A673 (cell line): ENCODE measurements around the gene BMP2K. TPM values are rescaled to one million over a fixed set of nuclear protein-coding genes. Genes with fewer than 3 reads are reported as not detected.

Experiments
- BruUV-seq: library from RNA; stranded (reverse); fragments of 400-500 nt; replicated peaks from 2 replicates; lab custom pipeline; 2021; lab: Mats Ljungman, UMichigan
- CTCF ChIA-PET: fragments of 300-600 bp; sonication (Branson Sonifier 250); formaldehyde crosslinking; loops from one replicate; lab custom pipeline; 2022; ENCODE audit warnings: antibody characterized with exemption; lab: Charles Lee
- POLR2A ChIA-PET: fragments of 300-600 bp; sonication (Branson Sonifier 250); formaldehyde crosslinking; loops from one replicate; lab custom pipeline; 2022; ENCODE audit warnings: antibody characterized with exemption; ENCODE audit not compliant: low non-redundant PET; lab: Charles Lee
- DNase-seq: peaks from one replicate; pipeline ENCODE4 v3.0.0-alpha.2; 2015; ENCODE audit warnings: low spot score
- H3K27ac ChIP-seq: fragments of 200-600 bp; sonication (generic); 2 replicates; pipeline ENCODE4 v1.5.1; 2016; ENCODE audit warnings: mixed run types, low read depth, mild to moderate bottlenecking, mixed read lengths, antibody characterized with exemption, low read length; ENCODE audit not compliant: poor library complexity, severe bottlenecking
- H3K27me3 ChIP-seq: fragments of 200-600 bp; sonication (generic); replicated peaks from 2 replicates; pipeline ENCODE4 v1.6.1; 2017; ENCODE audit warnings: mixed run types, low read depth, mild to moderate bottlenecking, mixed read lengths, antibody characterized with exemption, low read length; ENCODE audit not compliant: insufficient read depth, poor library complexity
- H3K36me3 ChIP-seq: fragments of 200-600 bp; sonication (generic); 2 replicates; pipeline ENCODE4 v1.6.1; 2016; ENCODE audit warnings: mixed run types, mild to moderate bottlenecking, mixed read lengths, antibody characterized with exemption, low read length; ENCODE audit not compliant: insufficient read depth, poor library complexity, severe bottlenecking
- H3K4me1 ChIP-seq: fragments of 200-600 bp; sonication (generic); 2 replicates; pipeline ENCODE4 v1.6.1; 2017; ENCODE audit warnings: mixed run types, mild to moderate bottlenecking, mixed read lengths, antibody characterized with exemption, low read length; ENCODE audit not compliant: insufficient read depth, poor library complexity, severe bottlenecking
- H3K4me3 ChIP-seq: fragments of 200-600 bp; sonication (generic); 2 replicates; pipeline ENCODE4 v1.5.1; 2016; ENCODE audit warnings: low read depth, mixed run types, mild to moderate bottlenecking, mixed read lengths, low read length; ENCODE audit not compliant: poor library complexity, severe bottlenecking
- H3K9me3 ChIP-seq: fragments of 200-600 bp; sonication (generic); 2 replicates; pipeline ENCODE4 v1.6.1; 2016; ENCODE audit warnings: mixed run types, low read depth, mild to moderate bottlenecking, mixed read lengths, antibody characterized with exemption, low read length; ENCODE audit not compliant: poor library complexity, severe bottlenecking
- CTCF ChIP-seq: fragments of 300-800, 200-600 bp; sonication (generic); conservative IDR thresholded peaks from 2 replicates; pipeline ENCODE4 v1.5.1; 2017; ENCODE audit warnings: low read depth, mild to moderate bottlenecking, antibody characterized with exemption, low read length, moderate library complexity, mixed read lengths
- EZH2 ChIP-seq: fragments of 200-600 bp; sonication (generic); IDR thresholded peaks from 2 replicates; pipeline ENCODE4 v1.6.1; 2017; ENCODE audit warnings: borderline replicate concordance, low read depth, mild to moderate bottlenecking, mixed read lengths, antibody characterized with exemption, low read length; ENCODE audit not compliant: poor library complexity, severe bottlenecking
- intact Hi-C: fragments of 100-400 bp; cut with micrococcal nuclease; formaldehyde crosslinking; loops from one replicate; pipeline ENCODE4 v1.10.0; 2022; ENCODE audit not compliant: unreplicated experiment
- total RNA-seq: library from RNA; stranded (reverse); gene quantifications from 2 replicates; pipeline ENCODE4 v1.2.3, GENCODE V29; 2021

Gene BMP2K
- total RNA-seq, 1 experiment from 2014 or later: 14.3 TPM

- intact Hi-C loops: no loop called here
- no TSS peak for BruUV-seq
- H3K4me1 ChIP-seq: no peaks in the 10 kb centered on the region
- TF ChIP-seq EZH2 (no peak), CTCF (no peak)
- H3K27ac ChIP-seq: no peak overlapping the region
- DNase-seq: no peak
- ChIA-PET CTCF (no interaction called here), POLR2A (no interaction called here)
- no peaks in the 10 kb centered on the region for H3K27me3 ChIP-seq
- H3K9me3 ChIP-seq: no peaks in the 10 kb centered on the region
- no peaks in the 10 kb centered on the region for H3K36me3 ChIP-seq
- H3K4me3 ChIP-seq: no peak overlapping the region
Measured at GRCh38 chr4:78796526-78796925, 20.4 kb downstream of the BMP2K start.

- Histone ChIP-seq H3K27ac (no peak overlapping the region), H3K36me3 (no peaks in the 10 kb centered on the region), H3K9me3 (no peaks in the 10 kb centered on the region), H3K4me3 (no peak overlapping the region), H3K27me3 (no peaks in the 10 kb centered on the region), H3K4me1 (no peaks in the 10 kb centered on the region)
- intact Hi-C loops: no loop called here
- no TSS peak for BruUV-seq
- ChIA-PET POLR2A (no interaction called here), CTCF (no interaction called here)
- DNase-seq: no peak
- no peak for TF ChIP-seq CTCF
- TF ChIP-seq EZH2: no peak
Measured at GRCh38 chr4:78797777-78798284, 21.7 kb downstream of the BMP2K start.

- Histone ChIP-seq H3K36me3 (no peaks in the 10 kb centered on the region), H3K4me1 (no peaks in the 10 kb centered on the region), H3K27ac (no peak overlapping the region), H3K9me3 (no peaks in the 10 kb centered on the region), H3K4me3 (no peak overlapping the region), H3K27me3 (no peaks in the 10 kb centered on the region)
- BruUV-seq: no TSS peak
- intact Hi-C loops: no loop called here
- POLR2A ChIA-PET: no interaction called here
- CTCF ChIA-PET: no interaction called here
- TF ChIP-seq CTCF (no peak), EZH2 (no peak)
- no peak for DNase-seq
Measured at GRCh38 chr4:78799551-78800495, 23.7 kb downstream of the BMP2K start.
